ENCODE results near the gene BORCS5.

GRCh38 chr12:12381982-12382381 lies 25.1 kb downstream of the BORCS5 start:
- TF ChIP-seq REST (IDR thresholded peaks at IDR 0.05; ENCODE audit: low read depth) = no peak
- no peak for TF ChIP-seq EP300 (IDR thresholded peaks at IDR 0.05; ENCODE audit: borderline replicate concordance)
- TF ChIP-seq TEAD4 (IDR thresholded peaks at IDR 0.05) = no peak
- TF ChIP-seq RAD21 (IDR thresholded peaks at IDR 0.05; ENCODE audit: low read depth) = no peak
- no peak for TF ChIP-seq CREB1 (IDR thresholded peaks at IDR 0.05; ENCODE audit: low read depth)
- no peak for TF ChIP-seq YY1 (IDR thresholded peaks at IDR 0.05; ENCODE audit: low read depth)
- no peak for TF ChIP-seq CEBPB (IDR thresholded peaks at IDR 0.05)
- no peak for TF ChIP-seq EGR1 (IDR thresholded peaks at IDR 0.05)
- no peak for TF ChIP-seq MAX (IDR thresholded peaks at IDR 0.05)
